HEK293T (cell line): ENCODE data around the gene BARX2.

ENCODE experiments used
- CTCF ChIA-PET: fragments of 350-600 bp; formaldehyde crosslinking; extraction: SDS; loops from one replicate; lab custom pipeline; 2021; ENCODE audit warnings: antibody characterized with exemption, inconsistent platforms; lab: Yijun Ruan, JAX
- POLR2A ChIA-PET: fragments of 350-600 bp; formaldehyde crosslinking; extraction: SDS; loops from one replicate; lab custom pipeline; 2020; ENCODE audit warnings: antibody characterized with exemption, inconsistent platforms; lab: Yijun Ruan, JAX
- DNase-seq: peaks from one replicate; pipeline ENCODE4 v3.0.0; 2012; ENCODE audit warnings: mixed read lengths; ENCODE audit errors: extremely low spot score
- ARNT ChIP-seq: fragments of 450-650 bp; IDR thresholded peaks from 2 replicates; pipeline ENCODE4 v1.6.1; 2017; ENCODE audit warnings: mild to moderate bottlenecking
- BHLHE40 ChIP-seq: fragments of 450-650 bp; IDR thresholded peaks from 2 replicates; pipeline ENCODE4 v1.6.1; 2016; ENCODE audit warnings: mild to moderate bottlenecking, moderate library complexity, borderline replicate concordance
- CTBP1 ChIP-seq: fragments of 450-650 bp; IDR thresholded peaks from 2 replicates; pipeline ENCODE4 v1.6.1; 2016; ENCODE audit warnings: borderline replicate concordance
- ELF4 ChIP-seq: fragments of 450-650 bp; IDR thresholded peaks from 2 replicates; pipeline ENCODE4 v1.6.1; 2017; ENCODE audit warnings: antibody characterized with exemption
- FOXA1 ChIP-seq: fragments of 450-650 bp; IDR thresholded peaks from 2 replicates; pipeline ENCODE4 v1.6.1; 2016; ENCODE audit warnings: mild to moderate bottlenecking
- FOXK2 ChIP-seq: fragments of 450-650 bp; IDR thresholded peaks from 2 replicates; pipeline ENCODE4 v1.6.1; 2016; ENCODE audit warnings: mild to moderate bottlenecking
- FOXM1 ChIP-seq: fragments of 450-650 bp; IDR thresholded peaks from 2 replicates; pipeline ENCODE4 v1.6.1; 2017; ENCODE audit warnings: mild to moderate bottlenecking, borderline replicate concordance
- HDGF ChIP-seq: fragments of 450-650 bp; IDR thresholded peaks from 2 replicates; pipeline ENCODE4 v1.6.1; 2017; ENCODE audit warnings: antibody characterized with exemption, borderline replicate concordance
- L3MBTL2 ChIP-seq: fragments of 450-650 bp; conservative IDR thresholded peaks from 2 replicates; pipeline ENCODE4 v1.6.1; 2016; ENCODE audit warnings: mild to moderate bottlenecking
- LEF1 ChIP-seq: fragments of 450-650 bp; IDR thresholded peaks from 2 replicates; pipeline ENCODE4 v1.6.1; 2017; ENCODE audit warnings: mild to moderate bottlenecking, borderline replicate concordance
- NFRKB ChIP-seq: fragments of 450-650 bp; IDR thresholded peaks from 2 replicates; pipeline ENCODE4 v1.6.1; 2016; ENCODE audit warnings: mild to moderate bottlenecking, moderate library complexity
- PKNOX1 ChIP-seq: fragments of 450-650 bp; IDR thresholded peaks from 2 replicates; pipeline ENCODE4 v1.6.1; 2016
- SP1 ChIP-seq: fragments of 450-650 bp; IDR thresholded peaks from 2 replicates; pipeline ENCODE4 v1.6.1; 2017
- SUZ12 ChIP-seq: fragments of 450-650 bp; IDR thresholded peaks from 2 replicates; pipeline ENCODE4 v1.6.1; 2016; ENCODE audit warnings: mild to moderate bottlenecking
- TARDBP ChIP-seq: fragments of 450-650 bp; IDR thresholded peaks from 2 replicates; pipeline ENCODE4 v1.6.1; 2016
- ZNF384 ChIP-seq: fragments of 450-650 bp; IDR thresholded peaks from 2 replicates; pipeline ENCODE4 v1.6.1; 2016

Gene BARX2

GRCh38 chr11:129444274-129444673 is 68.6 kb downstream of the BARX2 start:
- CTCF ChIA-PET = interaction anchor here (0.6 kb wide), 1 partner anchor 1393 kb away, joined by 3 read pairs; no protein-coding TSS in a partner anchor
- POLR2A ChIA-PET = no interaction called here
- DNase-seq = no peak
- TF ChIP-seq TARDBP (no peak), LEF1 (no peak), PKNOX1 (no peak), NFRKB (no peak), BHLHE40 (no peak), HDGF (no peak), FOXK2 (no peak), L3MBTL2 (no peak), ELF4 (no peak), CTBP1 (no peak), FOXA1 (no peak), ZNF384 (no peak), FOXM1 (no peak), SUZ12 (no peak)

GRCh38 chr11:129445226-129445625 is 69.6 kb downstream of the BARX2 start:
- TF ChIP-seq ARNT (no peak), SP1 (no peak), ELF4 (no peak)
- CTCF ChIA-PET = no interaction called here
- POLR2A ChIA-PET = no interaction called here
- no peak for DNase-seq

- ChIA-PET CTCF (no interaction called here), POLR2A (no interaction called here)
- TF ChIP-seq BHLHE40 (no peak), L3MBTL2 (no peak), FOXM1 (no peak), SP1 (no peak), FOXK2 (no peak), CTBP1 (no peak), ARNT (no peak), FOXA1 (no peak)
- DNase-seq = no peak
Measured at GRCh38 chr11:129446572-129446971, 70.9 kb downstream of the BARX2 start.

- DNase-seq = no peak
- POLR2A ChIA-PET = no interaction called here
- CTCF ChIA-PET = no interaction called here
- TF ChIP-seq ZNF384 (no peak), L3MBTL2 (no peak), ARNT (no peak), BHLHE40 (no peak), NFRKB (no peak), FOXM1 (no peak), SP1 (no peak), PKNOX1 (no peak), CTBP1 (no peak), FOXK2 (no peak), LEF1 (no peak), ELF4 (no peak), SUZ12 (no peak), FOXA1 (no peak), TARDBP (no peak), HDGF (no peak)
Measured at GRCh38 chr11:129447654-129448239, 72.1 kb downstream of the BARX2 start.

- DNase-seq = no peak
- TF ChIP-seq NFRKB (no peak), SUZ12 (no peak), ZNF384 (no peak), SP1 (no peak), FOXM1 (no peak), L3MBTL2 (no peak), BHLHE40 (no peak), FOXA1 (no peak)
- CTCF ChIA-PET = no interaction called here
- POLR2A ChIA-PET = no interaction called here
Measured at GRCh38 chr11:129451524-129451923, 75.9 kb downstream of the BARX2 start.

GRCh38 chr11:129453293-129453721 is 77.7 kb downstream of the BARX2 start:
- TF ChIP-seq SP1 = no peak
- no peak for TF ChIP-seq FOXA1
- TF ChIP-seq NFRKB = no peak
- no peak for TF ChIP-seq FOXM1
- no peak for TF ChIP-seq CTBP1
- no peak for TF ChIP-seq HDGF
- no peak for TF ChIP-seq L3MBTL2
- no peak for TF ChIP-seq BHLHE40
- no peak for TF ChIP-seq SUZ12
- no peak for TF ChIP-seq ZNF384
- no peak for TF ChIP-seq FOXK2
- no peak for TF ChIP-seq PKNOX1
- POLR2A ChIA-PET = no interaction called here
- CTCF ChIA-PET = no interaction called here
- no peak for DNase-seq

- POLR2A ChIA-PET = no interaction called here
- CTCF ChIA-PET = interaction anchor here (0.8 to 1.0 kb wide), 3 partner anchors 20 to 242 kb away, joined by 3 to 4 read pairs (median 3); no protein-coding TSS in a partner anchor
- TF ChIP-seq FOXM1 = no peak
- TF ChIP-seq HDGF = no peak
- TF ChIP-seq ARNT = no peak
- no peak for TF ChIP-seq NFRKB
- TF ChIP-seq ZNF384 = no peak
- TF ChIP-seq LEF1 = no peak
- TF ChIP-seq SP1 = no peak
- TF ChIP-seq ELF4 = no peak
- TF ChIP-seq TARDBP = no peak
- no peak for TF ChIP-seq CTBP1
- DNase-seq = no peak
Measured at GRCh38 chr11:129455101-129455500, 79.5 kb downstream of the BARX2 start.
